NCI-H526 (cell line): ENCODE data around the gene SRGN.

ENCODE experiments used
- DNase-seq, 2 experiments: peaks; one replicate each; lab custom pipeline; 2025; lab: John Stamatoyannopoulos, UW

The SRGN gene

GRCh38 chr10:69090685-69091084, 2.8 kb downstream of the SRGN start:
- no peak for DNase-seq

GRCh38 chr10:69091143-69091651, 3.3 kb downstream of the SRGN start:
- no peak for DNase-seq

GRCh38 chr10:69092959-69093850, 5.3 kb downstream of the SRGN start:
- peak; percentile 29 to 75 for DNase-seq

- no peak for DNase-seq
Measured at GRCh38 chr10:69093933-69094332, 6.0 kb downstream of the SRGN start.

GRCh38 chr10:69096045-69096444, 8.1 kb downstream of the SRGN start:
- DNase-seq: no peak

- no peak for DNase-seq
Measured at GRCh38 chr10:69097729-69098128, 9.8 kb downstream of the SRGN start.

- DNase-seq: no peak
Measured at GRCh38 chr10:69100136-69100872, 12.4 kb downstream of the SRGN start.

- no peak for DNase-seq
Measured at GRCh38 chr10:69101451-69102095, 13.7 kb downstream of the SRGN start.

- no peak for DNase-seq
Measured at GRCh38 chr10:69102440-69102839, 14.5 kb downstream of the SRGN start.

- DNase-seq: no peak
Measured at GRCh38 chr10:69103784-69104183, 15.9 kb downstream of the SRGN start.

GRCh38 chr10:69104994-69105790, 17.3 kb downstream of the SRGN start:
- DNase-seq: no peak

- no peak for DNase-seq
Measured at GRCh38 chr10:69107176-69107490, 19.2 kb downstream of the SRGN start.

GRCh38 chr10:69107699-69108098, 19.8 kb downstream of the SRGN start:
- no peak for DNase-seq

GRCh38 chr10:69119896-69120295, 32.0 kb downstream of the SRGN start:
- no peak for DNase-seq

- DNase-seq: peak; percentile 23 to 65
Measured at GRCh38 chr10:69123306-69123746, 35.4 kb downstream of the SRGN start.

- peak; percentile 87 to 97 for DNase-seq
Measured at GRCh38 chr10:69123747-69124562, 36.1 kb downstream of the SRGN start, which contains the start of gene VPS26A. Gene VPS26A (plus strand): TSS chr10:69124178. CDS start chr10:69124278, 100 bp downstream.

GRCh38 chr10:69124563-69125268, 36.8 kb downstream of the SRGN start:
- peak; percentile 28 to 66 for DNase-seq

- DNase-seq: no peak
Measured at GRCh38 chr10:69125554-69125953, 37.7 kb downstream of the SRGN start.

GRCh38 chr10:69130251-69130650, 42.3 kb downstream of the SRGN start:
- DNase-seq: no peak

- no peak for DNase-seq
Measured at GRCh38 chr10:69139961-69140360, 52.1 kb downstream of the SRGN start.
